Ovary (tissue), 3 donors: ENCODE results near the gene P4HA2.

Source experiments
- CTCF ChIP-seq, 3 donors: fragments of 450-650 bp in 2 of 3; fragments of 200-600 bp in 1 of 3; IDR thresholded peaks; one replicate each; pipeline versions ENCODE4 v1.5.1 to v1.8.0; 2016 to 2022; ENCODE audit warnings: antibody characterized with exemption in 3 of 3, mild to moderate bottlenecking in 1 of 3
- EP300 ChIP-seq: sonication (generic); formaldehyde crosslinking; IDR thresholded peaks from one replicate; pipeline ENCODE4 v1.6.1; 2017; ENCODE audit warnings: antibody characterized with exemption
- POLR2A ChIP-seq: fragments of 450-650 bp; IDR thresholded peaks from one replicate; pipeline ENCODE4 v1.6.1; 2017; ENCODE audit warnings: antibody characterized with exemption, mild to moderate bottlenecking, moderate library complexity
- donor health status: DM: no; HTN: no; CAD: no.

GRCh38 chr5:132253452-132254320 is 26.0 kb upstream of the P4HA2 start:
- TF ChIP-seq CTCF (IDR thresholded peaks at IDR 0.05) (no peak), POLR2A (no peak), EP300 (no peak)
